RKO (cell line): ENCODE measurements around the gene CYB5D1.
"Not testable (repeated sequence)": the region's sequence is repeated elsewhere in the genome, so short reads cannot be mapped to it uniquely, and the experiment has no call there.

Experiments
- DNase-seq: peaks from one replicate; pipeline ENCODE4 v3.0.0-alpha.2; 2016; ENCODE audit warnings: low spot score

Gene CYB5D1

GRCh38 chr17:7857713-7858521 lies at the start of gene CYB5D1:
TSS of gene CYB5D1 (plus strand) at chr17:7858003. CDS start at chr17:7858135, 132 bp downstream.
- DNase-seq = peak; percentile 94

- DNase-seq = no peak
These were observed 48.6 kb upstream of the CYB5D1 start for GRCh38 chr17:7809086-7809790.

GRCh38 chr17:7809791-7810343 lies 47.9 kb upstream of the CYB5D1 start:
- not testable (repeated sequence) for DNase-seq

- no peak for DNase-seq
These were observed 46.6 kb upstream of the CYB5D1 start for GRCh38 chr17:7811251-7811650.

- no peak for DNase-seq
These were observed 42.8 kb upstream of the CYB5D1 start for GRCh38 chr17:7814969-7815368.

- DNase-seq = no peak
These were observed 40.7 kb upstream of the CYB5D1 start for GRCh38 chr17:7816926-7817642.

GRCh38 chr17:7817643-7817964 lies 40.2 kb upstream of the CYB5D1 start:
- DNase-seq = no peak

GRCh38 chr17:7818026-7818425 lies 39.8 kb upstream of the CYB5D1 start:
- DNase-seq = no peak

GRCh38 chr17:7818746-7819645 lies 38.8 kb upstream of the CYB5D1 start:
- DNase-seq = no peak

- no peak for DNase-seq
These were observed 37.6 kb upstream of the CYB5D1 start for GRCh38 chr17:7820231-7820630.

- no peak for DNase-seq
These were observed 35.7 kb upstream of the CYB5D1 start for GRCh38 chr17:7822126-7822525.

GRCh38 chr17:7823581-7824001 lies 34.2 kb upstream of the CYB5D1 start:
- DNase-seq = no peak

- DNase-seq = no peak
These were observed 33.5 kb upstream of the CYB5D1 start for GRCh38 chr17:7824021-7824924.

- DNase-seq = peak; percentile 74
These were observed 32.4 kb upstream of the CYB5D1 start for GRCh38 chr17:7825206-7825990.

- DNase-seq = no peak
These were observed 27.2 kb upstream of the CYB5D1 start for GRCh38 chr17:7830616-7831015.

- DNase-seq = no peak
These were observed 26.6 kb upstream of the CYB5D1 start for GRCh38 chr17:7831233-7831632.

- DNase-seq = no peak
These were observed 25.4 kb upstream of the CYB5D1 start for GRCh38 chr17:7832431-7832830.

- DNase-seq = no peak
These were observed 24.6 kb upstream of the CYB5D1 start for GRCh38 chr17:7833011-7833794.
